ENCODE data around the gene HEPACAM. TPM values are rescaled to one million over a fixed set of nuclear protein-coding genes. Genes with fewer than 3 reads are reported as not detected.

The HEPACAM gene
- total RNA-seq, 2 donors from 2014 or later, result 0.26 to 7.9 TPM

- ATAC-seq (no peak), DNase-seq (no peak)
- no peaks in the 10 kb centered on the region for H3K4me1 ChIP-seq
- no peaks in the 10 kb centered on the region for H3K36me3 ChIP-seq (replicated peaks in 1 of 2; ENCODE audit: insufficient read depth in 1 of 2, low read depth in 2 of 2)
- no peaks in the 10 kb centered on the region for H3K9me3 ChIP-seq
- intact Hi-C loops (cut with DNase I), result no loop called here
- no peaks in the 10 kb centered on the region for H3K27me3 ChIP-seq
- no peak overlapping the region for H3K4me3 ChIP-seq
- TF ChIP-seq POLR2A (IDR thresholded peaks at IDR 0.05), result no peak
- no peak for TF ChIP-seq CTCF (IDR thresholded peaks at IDR 0.05)
- no peak overlapping the region for H3K27ac ChIP-seq
- 93 to 95% methylated on average over 1 of the region's 1 CpG for WGBS, 2 donors
These were observed 33.2 kb downstream of the HEPACAM start for GRCh38 chr11:124902616-124903015.

GRCh38 chr11:124900464-124900863 lies 35.4 kb downstream of the HEPACAM start:
- intact Hi-C loops (cut with DNase I), result no loop called here
- no peak for DNase-seq
- H3K9me3 ChIP-seq, result no peaks in the 10 kb centered on the region
- ATAC-seq, result peak; percentile 28
- TF ChIP-seq CTCF (IDR thresholded peaks at IDR 0.05), result no peak
- TF ChIP-seq POLR2A (IDR thresholded peaks at IDR 0.05), result no peak
- peak overlapping the region in 1 of 4 donors; percentile 53 for H3K27ac ChIP-seq
- WGBS, 2 donors, result 36 to 62% methylated on average over 2 to 5 of the region's 5 CpGs
- H3K4me1 ChIP-seq, result no peaks in the 10 kb centered on the region
- H3K4me3 ChIP-seq, result no peak overlapping the region
- H3K27me3 ChIP-seq, result no peaks in the 10 kb centered on the region
- no peaks in the 10 kb centered on the region for H3K36me3 ChIP-seq (replicated peaks in 1 of 2; ENCODE audit: insufficient read depth in 1 of 2, low read depth in 2 of 2)

- no peak for TF ChIP-seq CTCF (IDR thresholded peaks at IDR 0.05)
- TF ChIP-seq POLR2A (IDR thresholded peaks at IDR 0.05), result no peak
- Histone ChIP-seq H3K27me3 (no peaks in the 10 kb centered on the region), H3K27ac (peak overlapping the region in 3 of 4 donors; percentile 16 to 53 (median 44)), H3K36me3 (replicated peaks in 1 of 2; ENCODE audit: insufficient read depth in 1 of 2, low read depth in 2 of 2) (no peaks in the 10 kb centered on the region), H3K4me1 (no peaks in the 10 kb centered on the region), H3K9me3 (no peaks in the 10 kb centered on the region), H3K4me3 (no peak overlapping the region)
- intact Hi-C loops (cut with DNase I), result no loop called here
- DNase-seq, result no peak
- WGBS, 2 donors, result 33 to 47% methylated on average over 6 of the region's 6 CpGs
- no peak for ATAC-seq
These were observed 36.3 kb downstream of the HEPACAM start for GRCh38 chr11:124899383-124900145.

GRCh38 chr11:124898711-124899110 lies 37.1 kb downstream of the HEPACAM start:
- no peaks in the 10 kb centered on the region for H3K4me1 ChIP-seq
- intact Hi-C loops (cut with DNase I), result no loop called here
- DNase-seq (no peak), ATAC-seq (peak; percentile 40)
- peak overlapping the region in 3 of 4 donors; percentile 16 to 58 (median 53) for H3K27ac ChIP-seq
- no peaks in the 10 kb centered on the region for H3K27me3 ChIP-seq
- no peak overlapping the region for H3K4me3 ChIP-seq
- H3K36me3 ChIP-seq (replicated peaks in 1 of 2; ENCODE audit: insufficient read depth in 1 of 2, low read depth in 2 of 2), result no peaks in the 10 kb centered on the region
- no peaks in the 10 kb centered on the region for H3K9me3 ChIP-seq
- TF ChIP-seq CTCF (IDR thresholded peaks at IDR 0.05), result no peak
- 19 to 35% methylated on average over 5 of the region's 5 CpGs for WGBS, 2 donors

GRCh38 chr11:124898263-124898680 lies 37.6 kb downstream of the HEPACAM start:
- no peak for DNase-seq
- no peaks in the 10 kb centered on the region for H3K9me3 ChIP-seq
- H3K4me3 ChIP-seq, result no peak overlapping the region
- no peaks in the 10 kb centered on the region for H3K27me3 ChIP-seq
- no peak for TF ChIP-seq POLR2A (IDR thresholded peaks at IDR 0.05)
- no peak for ATAC-seq
- intact Hi-C loops (cut with DNase I), result no loop called here
- peak overlapping the region in 2 of 4 donors; percentile 53 to 58 for H3K27ac ChIP-seq
- whole genome bisulfite sequencing, 2 donors, result 62 to 64% methylated on average over 3 of the region's 3 CpGs
- no peaks in the 10 kb centered on the region for H3K36me3 ChIP-seq (replicated peaks in 1 of 2; ENCODE audit: insufficient read depth in 1 of 2, low read depth in 2 of 2)
- H3K4me1 ChIP-seq, result no peaks in the 10 kb centered on the region

Measured in body of pancreas (tissue), 4 donors.